Progenitor cell of endocrine pancreas (in vitro differentiated cells): ENCODE data around the gene GALNT2. TPM values are rescaled to one million over a fixed set of nuclear protein-coding genes. Genes with fewer than 3 reads are reported as not detected.

ENCODE experiments used
- DNase-seq: peaks from one replicate; pipeline ENCODE4 v3.0.0; 2021; ENCODE audit warnings: low spot score; ENCODE audit not compliant: unreplicated experiment
- H3K27ac Mint-ChIP-seq: 2 replicates; pipeline ENCODE4 v1.8.0; 2021; ENCODE audit warnings: mild to moderate bottlenecking, moderate library complexity, mixed read lengths
- H3K27me3 Mint-ChIP-seq: 2 replicates; pipeline ENCODE4 v1.8.0; 2021; ENCODE audit warnings: mixed read lengths
- H3K36me3 Mint-ChIP-seq: 2 replicates; pipeline ENCODE4 v1.8.0; 2022; ENCODE audit warnings: mixed read lengths; ENCODE audit not compliant: insufficient read depth
- H3K4me1 Mint-ChIP-seq: 2 replicates; pipeline ENCODE4 v1.8.0; 2021; ENCODE audit warnings: low read depth, mixed read lengths
- H3K4me3 Mint-ChIP-seq: 2 replicates; pipeline ENCODE4 v1.8.0; 2021; ENCODE audit warnings: low read depth, mild to moderate bottlenecking, moderate library complexity, mixed read lengths
- H3K9me3 Mint-ChIP-seq: 2 replicates; pipeline ENCODE4 v1.8.0; 2021; ENCODE audit warnings: low read depth, mixed read lengths
- total RNA-seq: library from RNA; stranded (reverse); gene quantifications from 2 replicates; pipeline ENCODE4 v1.2.1, GENCODE V29; 2021
- TF ChIP-seq, protein P1 (sequence below): fragments of 200-600 bp; sonication (generic); IDR thresholded peaks from one replicate; pipeline ENCODE4 v1.5.0; 2021; ENCODE audit warnings: antibody characterized with exemption, mild to moderate bottlenecking; ENCODE audit not compliant: unreplicated experiment

The GALNT2 gene
- total RNA-seq, 1 donor from 2014 or later = 95.2 TPM

- Mint-ChIP-seq H3K27ac (no peak overlapping the region), H3K4me1 (peaks cover 23% of the 10 kb centered on the region), H3K27me3 (no peaks in the 10 kb centered on the region), H3K4me3 (no peak overlapping the region), H3K36me3 (peaks cover 8% of the 10 kb centered on the region), H3K9me3 (no peaks in the 10 kb centered on the region)
- DNase-seq = no peak
- TF ChIP-seq, protein P1, sequence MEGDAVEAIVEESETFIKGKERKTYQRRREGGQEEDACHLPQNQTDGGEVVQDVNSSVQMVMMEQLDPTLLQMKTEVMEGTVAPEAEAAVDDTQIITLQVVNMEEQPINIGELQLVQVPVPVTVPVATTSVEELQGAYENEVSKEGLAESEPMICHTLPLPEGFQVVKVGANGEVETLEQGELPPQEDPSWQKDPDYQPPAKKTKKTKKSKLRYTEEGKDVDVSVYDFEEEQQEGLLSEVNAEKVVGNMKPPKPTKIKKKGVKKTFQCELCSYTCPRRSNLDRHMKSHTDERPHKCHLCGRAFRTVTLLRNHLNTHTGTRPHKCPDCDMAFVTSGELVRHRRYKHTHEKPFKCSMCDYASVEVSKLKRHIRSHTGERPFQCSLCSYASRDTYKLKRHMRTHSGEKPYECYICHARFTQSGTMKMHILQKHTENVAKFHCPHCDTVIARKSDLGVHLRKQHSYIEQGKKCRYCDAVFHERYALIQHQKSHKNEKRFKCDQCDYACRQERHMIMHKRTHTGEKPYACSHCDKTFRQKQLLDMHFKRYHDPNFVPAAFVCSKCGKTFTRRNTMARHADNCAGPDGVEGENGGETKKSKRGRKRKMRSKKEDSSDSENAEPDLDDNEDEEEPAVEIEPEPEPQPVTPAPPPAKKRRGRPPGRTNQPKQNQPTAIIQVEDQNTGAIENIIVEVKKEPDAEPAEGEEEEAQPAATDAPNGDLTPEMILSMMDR = no peak
Measured at GRCh38 chr1:230072296-230072695, 5.3 kb downstream of the GALNT2 start.

DNA sequence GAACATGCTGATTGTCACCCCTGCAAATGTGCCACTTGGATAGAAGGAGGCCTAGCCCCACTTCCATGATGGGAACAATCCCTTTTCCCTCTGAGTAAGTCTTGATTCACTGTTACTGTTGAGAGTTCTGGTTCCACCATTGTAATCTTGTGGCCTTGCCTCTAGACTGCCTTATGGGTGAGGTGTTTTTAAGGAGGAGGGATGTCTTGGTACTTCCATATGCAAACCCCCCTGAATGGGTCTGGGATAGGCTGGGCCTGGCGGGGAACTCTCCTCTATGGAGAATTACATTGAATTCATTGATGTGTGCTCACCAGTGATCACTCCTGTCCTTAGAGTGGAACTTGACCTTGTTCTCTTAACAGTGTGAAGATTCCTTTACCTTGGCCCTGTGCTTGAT lies 5.8 kb downstream of the GALNT2 start:
- Mint-ChIP-seq H3K36me3 (peaks cover 9% of the 10 kb centered on the region), H3K9me3 (no peaks in the 10 kb centered on the region), H3K27me3 (no peaks in the 10 kb centered on the region), H3K4me3 (no peak overlapping the region), H3K27ac (no peak overlapping the region), H3K4me1 (peaks cover 26% of the 10 kb centered on the region)
- no peak for DNase-seq
- TF ChIP-seq, protein P1 = no peak

GRCh38 chr1:230073371-230074035 lies 6.5 kb downstream of the GALNT2 start:
- H3K27me3 Mint-ChIP-seq = no peaks in the 10 kb centered on the region
- peaks cover 24% of the 10 kb centered on the region for H3K4me1 Mint-ChIP-seq
- H3K9me3 Mint-ChIP-seq = no peaks in the 10 kb centered on the region
- H3K4me3 Mint-ChIP-seq = no peak overlapping the region
- H3K27ac Mint-ChIP-seq = no peak overlapping the region
- TF ChIP-seq, protein P1 = no peak
- DNase-seq = no peak
- H3K36me3 Mint-ChIP-seq = peaks cover 9% of the 10 kb centered on the region

GRCh38 chr1:230074270-230074669 lies 7.2 kb downstream of the GALNT2 start:
- Mint-ChIP-seq H3K27ac (no peak overlapping the region), H3K36me3 (peaks cover 9% of the 10 kb centered on the region), H3K27me3 (no peaks in the 10 kb centered on the region), H3K9me3 (no peaks in the 10 kb centered on the region), H3K4me1 (peaks cover 22% of the 10 kb centered on the region), H3K4me3 (no peak overlapping the region)
- TF ChIP-seq, protein P1 = no peak
- DNase-seq = no peak

DNA sequence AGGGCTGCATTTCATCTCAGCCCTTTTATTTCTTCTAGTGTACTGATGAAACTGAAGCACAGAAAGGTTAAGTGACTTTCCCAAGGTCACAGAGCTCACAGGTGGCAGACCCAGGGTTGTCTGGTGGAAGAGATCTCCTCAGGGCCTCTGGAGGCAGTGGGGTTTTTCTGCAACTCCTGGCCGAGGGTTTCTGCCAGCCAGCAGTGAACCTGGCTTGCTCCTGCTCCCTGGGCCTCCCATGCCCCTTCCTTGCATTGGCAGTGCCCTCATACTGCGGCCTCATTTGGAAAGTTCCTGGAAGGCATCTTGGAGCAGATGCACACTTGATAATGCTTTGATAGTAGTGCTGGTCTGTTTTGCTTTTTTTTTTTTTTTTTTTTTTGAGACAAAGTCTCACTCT lies 7.7 kb downstream of the GALNT2 start:
- Mint-ChIP-seq H3K4me1 (peaks cover 22% of the 10 kb centered on the region), H3K27me3 (no peaks in the 10 kb centered on the region), H3K9me3 (no peaks in the 10 kb centered on the region), H3K4me3 (no peak overlapping the region), H3K27ac (no peak overlapping the region), H3K36me3 (peaks cover 9% of the 10 kb centered on the region)
- TF ChIP-seq, protein P1 = no peak
- DNase-seq = no peak
